HK-2 (cell line): Measurements from ENCODE around the gene SFMBT2.
"Not testable (repeated sequence)": the region's sequence is repeated elsewhere in the genome, so short reads cannot be mapped to it uniquely, and the experiment has no call there.

ENCODE experiments used
- DNase-seq: peaks from one replicate; pipeline ENCODE4 v3.0.0-alpha.2; 2018; ENCODE audit not compliant: unreplicated experiment

Gene SFMBT2

DNA sequence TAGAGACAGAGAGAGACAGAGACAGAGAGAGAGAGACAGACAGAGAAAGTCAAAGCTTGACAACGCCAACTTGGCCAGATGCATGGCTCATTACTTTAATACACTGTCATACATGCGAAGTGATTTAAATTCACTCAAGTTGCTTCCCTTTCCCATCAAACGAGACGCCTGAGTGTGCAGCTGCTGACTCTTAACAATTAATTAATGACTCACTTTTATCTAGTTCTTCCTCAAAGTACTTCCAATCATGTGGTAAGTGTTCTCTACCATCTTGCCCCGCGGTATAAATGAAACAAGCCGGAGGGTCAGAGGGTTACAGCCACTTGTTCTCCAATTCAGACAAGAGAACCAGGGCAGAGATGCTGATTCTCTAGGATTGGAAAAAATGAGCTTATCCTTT, 90.8 kb downstream of the SFMBT2 start:
- no peak for DNase-seq

DNA sequence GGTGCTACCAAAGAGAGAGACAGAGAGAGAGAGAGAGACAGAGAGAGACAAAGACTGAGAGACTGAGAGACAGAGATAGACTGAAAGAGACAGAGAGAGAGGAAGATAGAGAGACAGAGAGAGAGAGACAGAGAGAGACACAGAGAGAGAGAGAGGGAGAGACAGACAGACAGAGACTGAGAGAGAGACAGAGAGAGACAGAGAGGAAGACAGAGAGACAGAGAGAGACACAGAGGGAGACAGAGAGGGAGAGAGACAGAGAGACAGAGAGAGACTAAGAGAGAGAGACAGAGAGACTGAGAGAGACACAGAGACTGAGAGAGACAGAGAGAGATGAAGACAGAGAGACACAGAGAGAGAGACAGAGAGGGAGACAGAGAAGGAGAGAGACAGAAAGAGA, 91.2 kb downstream of the SFMBT2 start:
- DNase-seq, result no peak

DNA sequence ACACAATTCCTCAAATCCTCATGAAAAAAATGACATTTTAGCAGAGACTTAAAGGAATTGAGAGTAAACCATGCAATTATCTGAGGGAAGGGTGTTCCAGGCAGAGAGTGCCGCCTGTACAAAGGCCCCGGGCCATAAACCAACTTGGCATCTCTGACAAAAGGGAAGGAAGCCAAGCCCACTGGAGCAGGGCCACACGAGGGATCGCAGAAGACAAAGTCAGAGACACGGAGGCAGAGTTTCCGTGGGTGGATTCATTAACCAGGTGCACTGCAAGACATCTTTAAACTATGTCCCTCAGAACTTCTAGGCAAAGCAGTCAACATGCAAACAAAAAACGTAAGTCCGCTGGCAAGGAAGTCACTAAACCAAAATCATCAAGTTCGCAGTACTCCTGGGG, 92.0 kb downstream of the SFMBT2 start:
- no peak for DNase-seq

DNA sequence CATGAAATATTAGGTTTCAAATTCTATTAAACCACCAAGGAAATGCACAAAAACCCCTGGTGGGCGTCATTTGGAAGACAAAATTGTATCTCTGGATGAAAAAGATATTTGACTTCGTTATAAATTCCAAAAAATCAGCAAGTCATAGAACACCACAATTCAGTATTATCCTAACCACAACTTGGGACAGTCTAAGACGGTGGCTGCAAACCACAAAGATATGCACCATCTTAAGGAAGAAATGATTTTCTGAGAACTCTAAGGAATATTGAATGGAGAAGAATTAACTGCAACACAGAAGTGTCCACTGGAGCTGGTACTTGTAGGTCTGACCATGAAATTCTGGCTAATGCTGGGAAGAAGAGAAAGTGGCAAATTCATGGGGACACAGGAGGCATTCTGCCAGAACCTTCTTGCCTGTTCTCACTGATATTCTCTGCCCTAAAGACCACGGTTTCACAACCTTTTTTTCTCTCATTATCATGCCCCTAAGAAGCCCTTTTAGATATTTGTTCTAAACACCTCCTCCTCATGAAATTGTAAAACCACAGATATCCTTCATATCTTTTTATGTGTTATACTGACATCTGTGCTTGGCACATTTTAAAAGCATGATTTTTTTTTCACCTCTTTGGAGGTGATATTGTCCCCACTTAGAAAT, 92.9 kb downstream of the SFMBT2 start:
- no peak for DNase-seq

DNA sequence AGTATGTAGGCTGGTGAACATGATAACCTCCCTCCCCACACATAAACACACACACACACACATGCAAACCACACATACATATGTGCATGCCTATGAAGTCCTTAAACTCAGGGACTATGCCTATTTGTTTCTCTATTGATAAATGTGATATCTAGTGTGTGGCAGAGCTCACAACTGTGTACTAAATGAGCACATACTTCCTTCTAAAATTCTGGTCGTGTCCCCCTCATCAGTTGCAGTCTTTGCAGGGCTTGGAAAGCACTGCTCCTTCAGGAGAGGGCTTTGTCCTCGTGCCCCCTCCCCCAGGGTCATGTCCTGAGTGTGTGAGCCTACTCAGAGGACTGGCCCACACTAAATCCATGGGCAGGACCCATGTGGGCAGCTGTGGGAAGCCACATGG, 94.0 kb downstream of the SFMBT2 start:
- DNase-seq, result no peak

DNA sequence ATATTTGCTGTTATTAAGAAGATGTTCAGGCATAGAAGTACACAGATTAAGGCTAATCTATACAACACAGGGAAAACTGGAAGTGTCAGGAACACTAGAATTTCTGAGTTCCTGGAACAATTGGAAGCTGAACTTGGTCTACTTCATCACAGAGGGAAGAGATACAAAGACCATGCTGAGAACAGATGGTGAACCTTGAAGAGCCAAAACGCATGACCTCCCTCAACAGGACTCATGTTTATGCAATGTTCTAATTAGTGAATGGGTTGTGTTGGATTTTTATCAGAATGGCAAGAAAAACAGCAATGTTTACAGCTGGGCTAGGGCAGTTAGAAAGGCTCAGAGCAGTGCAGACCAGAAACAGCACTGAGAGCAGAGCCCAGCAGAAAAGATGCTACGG, 94.9 kb downstream of the SFMBT2 start:
- no peak for DNase-seq

DNA sequence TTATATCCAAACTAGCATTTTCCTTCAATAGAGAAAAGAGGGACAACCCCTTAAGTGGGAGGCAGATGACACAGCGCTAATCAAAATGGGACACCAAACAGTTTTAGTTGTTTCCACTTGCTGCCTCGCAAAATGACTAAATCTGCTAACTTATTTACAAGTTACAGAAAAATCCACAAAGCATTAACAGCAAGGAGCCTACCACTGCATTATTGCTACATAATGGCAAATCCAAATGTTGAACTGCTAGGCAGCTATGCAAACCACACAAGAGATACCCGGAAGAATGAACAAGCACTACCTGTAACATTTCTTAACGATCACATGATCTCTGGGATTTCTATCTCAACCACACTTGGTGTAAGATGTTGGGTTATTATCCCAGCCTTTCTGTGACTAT, 96.7 kb downstream of the SFMBT2 start:
- no peak for DNase-seq

DNA sequence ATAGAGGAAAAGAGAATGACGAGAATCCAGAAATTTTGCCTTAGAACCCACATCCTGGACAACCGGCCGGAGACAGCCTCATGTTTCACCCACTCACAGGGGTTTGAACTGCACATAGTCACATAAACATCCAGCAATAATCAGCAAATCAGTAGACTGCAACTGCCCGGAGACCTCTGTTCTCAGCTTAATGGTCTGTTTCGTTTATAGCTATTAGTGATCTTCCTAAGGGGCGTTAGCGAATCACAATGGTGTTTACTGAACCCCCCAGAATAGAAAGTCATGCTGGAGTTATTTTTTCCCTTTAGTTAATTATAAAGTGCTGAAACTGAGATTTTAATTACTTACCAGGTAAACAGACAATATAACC, 98.4 kb downstream of the SFMBT2 start:
- DNase-seq, result no peak

DNA sequence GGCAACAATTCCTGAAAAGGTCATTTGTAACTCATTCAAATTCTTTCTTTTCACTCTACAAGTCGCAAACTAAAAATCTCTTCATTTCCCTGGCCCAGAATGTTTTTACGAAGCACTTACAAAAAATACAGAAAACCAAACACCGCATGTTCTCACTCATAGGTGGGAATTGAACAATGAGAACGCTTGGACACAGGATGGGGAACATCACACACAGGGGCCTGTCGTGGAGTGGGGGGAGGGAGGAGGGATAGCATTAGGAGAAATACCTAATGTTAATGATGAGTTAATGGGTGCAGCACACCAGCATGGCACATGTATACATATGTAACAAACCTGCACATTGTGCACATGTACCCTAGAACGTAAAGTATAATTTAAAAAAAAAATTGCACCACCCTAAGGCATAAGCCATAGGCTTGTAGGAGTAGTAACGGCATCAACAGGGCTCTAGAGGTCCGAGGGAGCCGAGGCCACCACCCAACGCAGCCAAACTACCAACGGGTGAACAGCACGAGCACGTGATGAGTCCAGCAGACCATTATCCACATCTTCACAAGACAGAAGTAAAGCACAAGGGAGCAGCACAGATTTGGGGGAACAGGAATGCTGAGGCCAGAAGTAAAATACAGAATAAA, 98.9 kb downstream of the SFMBT2 start:
- DNase-seq, result not testable (repeated sequence)

DNA sequence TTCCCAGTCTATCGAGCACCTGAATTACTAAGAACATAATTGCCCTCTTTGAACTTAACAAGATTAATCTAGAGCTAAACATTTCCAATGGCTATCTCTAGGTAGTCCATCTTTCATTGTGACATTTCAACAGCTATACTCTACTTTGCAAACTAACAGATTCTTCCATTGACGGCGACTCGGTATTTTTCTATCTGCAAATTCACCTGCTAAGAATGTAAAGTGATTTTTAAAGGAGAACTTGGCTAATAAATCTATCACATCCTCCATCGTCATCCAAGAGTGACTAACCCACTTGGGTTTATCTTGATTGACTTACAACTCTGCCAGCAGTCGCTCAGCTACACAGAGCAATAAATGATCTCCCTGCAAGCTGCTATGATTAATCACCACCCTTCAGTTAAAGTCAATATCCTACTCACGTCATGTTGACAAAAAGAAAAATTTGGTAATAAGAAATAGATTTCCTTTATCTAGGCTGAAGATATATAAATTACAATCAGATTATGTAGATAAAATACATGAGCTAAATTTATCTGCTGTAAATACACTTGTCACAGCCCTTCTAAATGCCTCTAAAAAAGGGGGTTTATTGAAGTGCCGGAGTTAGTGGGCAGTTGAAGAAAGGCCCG, 99.5 kb downstream of the SFMBT2 start:
- DNase-seq, result no peak

DNA sequence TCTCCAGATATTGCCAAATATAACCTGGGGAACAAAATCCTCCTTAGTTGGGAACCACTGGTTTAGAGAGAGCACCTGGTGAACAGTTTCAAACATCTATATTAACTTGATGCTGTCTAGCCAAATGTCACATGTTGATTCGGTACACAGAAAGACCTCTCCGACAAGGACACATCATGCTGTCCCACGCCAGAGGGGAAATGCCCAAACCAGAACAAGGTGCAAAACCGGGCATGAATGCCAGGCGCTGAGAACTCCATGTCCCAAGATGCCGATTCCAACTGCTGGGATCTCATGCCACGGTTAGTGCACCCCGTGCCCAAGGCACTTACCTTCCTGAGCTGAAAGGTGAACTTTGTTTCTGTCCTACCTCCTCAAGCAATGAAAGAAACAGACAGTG, 100.8 kb downstream of the SFMBT2 start:
- no peak for DNase-seq

DNA sequence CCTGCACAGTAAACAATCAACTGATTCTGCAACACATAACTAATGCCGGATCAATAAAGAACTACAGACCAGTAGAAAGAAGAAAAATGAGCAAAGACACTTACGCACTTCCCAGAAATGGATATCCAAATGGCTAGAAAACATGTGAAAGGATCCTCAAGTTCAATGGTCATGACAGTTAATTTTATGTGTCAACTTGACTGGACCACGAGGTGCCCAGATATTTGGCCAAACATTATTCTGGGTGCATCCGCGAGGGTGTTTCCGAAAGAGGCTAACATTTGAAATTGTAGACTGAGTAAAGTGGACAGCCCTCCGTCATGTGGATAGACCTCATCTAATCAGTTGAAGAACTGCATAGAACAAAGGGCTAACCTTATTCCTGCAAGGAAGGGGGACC, 102.0 kb downstream of the SFMBT2 start:
- DNase-seq, result no peak

DNA sequence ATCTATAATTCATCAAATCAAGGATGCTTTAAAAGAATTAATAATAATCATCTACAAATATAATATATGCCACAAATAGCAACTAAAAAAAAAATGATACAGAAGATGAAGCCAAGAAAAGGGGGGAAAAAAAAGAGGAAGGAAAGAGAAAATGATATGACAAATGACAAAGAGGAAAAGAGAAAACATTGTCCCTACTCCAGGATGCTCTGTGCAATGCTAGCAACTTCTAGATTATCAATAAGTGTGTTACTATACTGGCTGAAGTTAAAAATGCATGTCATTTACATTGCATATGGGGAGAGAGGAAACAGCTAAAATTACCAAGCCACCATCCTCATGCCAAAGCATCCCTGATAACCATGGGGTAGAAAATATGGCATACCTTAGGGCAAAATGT, 104.2 kb downstream of the SFMBT2 start:
- DNase-seq, result no peak

DNA sequence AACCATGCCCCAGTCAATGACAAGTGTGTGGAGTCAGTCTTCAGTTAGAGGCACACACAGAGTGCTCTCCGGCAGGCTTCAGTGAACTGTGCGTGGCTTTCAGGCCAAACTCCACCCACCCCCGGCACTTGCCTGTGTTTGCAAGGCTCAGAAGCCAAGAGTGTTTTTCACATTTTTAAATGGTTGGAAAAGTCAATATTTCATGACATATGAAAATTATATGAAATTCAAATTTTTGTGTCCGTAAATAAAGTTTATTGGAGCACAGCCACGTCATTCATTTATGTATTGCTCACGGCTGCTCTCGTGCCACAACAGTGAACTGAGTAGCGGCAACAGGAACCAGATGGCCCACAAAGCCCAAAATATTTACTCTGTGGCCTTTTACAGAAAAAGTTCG, 104.7 kb downstream of the SFMBT2 start:
- DNase-seq, result no peak

DNA sequence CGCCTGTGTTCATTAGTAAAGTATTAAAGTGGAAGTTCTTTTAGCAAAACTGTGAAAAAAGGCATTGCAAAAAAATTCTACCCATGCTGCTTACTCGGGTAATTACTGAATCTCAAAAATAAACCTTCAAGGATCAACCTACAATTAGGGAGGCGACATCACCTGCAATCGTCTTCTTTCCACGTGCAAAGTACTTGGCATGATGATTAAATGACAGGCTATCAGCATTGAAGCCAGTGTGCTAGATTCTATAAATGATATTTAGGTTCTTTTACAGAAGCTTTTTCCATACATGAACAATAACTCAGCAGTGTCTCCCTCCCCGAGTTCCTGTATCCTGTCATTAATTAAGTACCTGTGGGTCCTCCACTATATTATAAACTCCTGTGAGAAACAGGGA, 105.8 kb downstream of the SFMBT2 start:
- DNase-seq, result no peak

DNA sequence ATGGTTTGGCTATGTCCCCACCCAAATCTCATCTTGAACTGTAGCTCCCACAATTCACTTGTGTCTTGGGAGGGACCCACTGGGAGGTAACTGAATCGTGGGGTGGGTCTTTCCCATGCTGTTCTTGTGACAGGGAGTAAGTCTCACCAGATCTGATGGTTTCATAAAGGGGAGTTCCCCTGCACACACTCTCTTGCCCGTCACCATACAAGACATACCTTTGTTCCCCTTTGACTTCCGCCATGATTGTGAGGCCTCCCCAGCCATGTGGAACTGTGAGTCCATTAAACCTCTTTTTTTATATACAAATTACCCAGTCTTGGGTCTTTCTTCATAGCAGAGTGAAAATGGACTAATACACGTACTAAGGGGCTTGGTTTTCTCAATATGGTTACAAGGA, 106.7 kb downstream of the SFMBT2 start:
- DNase-seq, result no peak

DNA sequence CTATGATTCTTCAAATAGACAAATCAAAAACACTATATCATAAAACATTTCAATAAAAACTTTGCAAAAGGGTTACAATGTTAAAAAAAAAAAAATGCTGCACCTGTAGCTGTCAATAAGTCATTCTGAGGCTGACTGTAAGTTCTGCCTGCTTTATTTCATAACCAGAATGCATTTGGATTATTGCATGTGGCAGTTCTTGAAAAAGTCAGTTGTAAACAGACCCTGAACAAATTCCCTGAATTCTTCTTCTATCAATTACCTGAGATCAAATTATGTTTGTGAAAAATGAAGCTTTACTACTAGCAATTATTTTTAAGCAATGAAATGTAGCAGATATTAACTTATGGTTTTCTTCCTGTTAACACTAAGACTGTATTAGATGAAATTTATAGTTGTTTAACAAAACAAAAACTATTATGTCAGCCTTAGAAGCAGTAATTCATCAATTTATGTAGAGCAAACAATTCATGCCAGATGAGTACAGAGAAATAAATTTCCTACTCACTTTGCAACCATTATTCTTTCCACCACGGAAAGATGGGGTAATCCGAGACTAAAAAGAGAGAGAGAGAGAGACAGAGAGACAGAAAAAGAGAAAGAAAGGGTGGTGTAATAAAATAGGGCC, 107.8 kb downstream of the SFMBT2 start:
- DNase-seq, result no peak

DNA sequence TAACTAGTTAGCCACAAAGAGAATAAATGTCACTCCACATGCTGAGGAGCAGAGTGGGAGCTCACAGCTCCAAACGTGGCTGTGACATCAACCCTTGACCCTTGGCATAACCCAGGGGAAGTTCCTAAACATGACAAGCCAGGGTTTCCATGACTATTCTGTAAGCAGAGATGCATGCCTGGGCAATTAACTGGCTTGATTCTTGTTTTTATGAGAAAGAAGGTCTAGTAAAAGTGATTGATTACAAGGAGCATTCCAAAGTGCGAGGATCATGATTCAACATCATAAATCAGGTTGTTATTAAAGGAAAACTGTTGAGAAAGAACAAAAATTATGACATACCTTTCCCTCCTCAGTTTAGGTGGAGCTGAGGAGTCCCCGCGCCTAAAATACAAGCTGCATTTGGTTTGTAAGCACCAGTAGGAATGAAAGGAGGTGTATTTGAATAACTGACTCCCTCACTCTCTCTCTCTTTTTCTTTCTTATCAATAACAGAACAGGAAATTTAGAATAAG, 108.4 kb downstream of the SFMBT2 start:
- DNase-seq, result no peak

DNA sequence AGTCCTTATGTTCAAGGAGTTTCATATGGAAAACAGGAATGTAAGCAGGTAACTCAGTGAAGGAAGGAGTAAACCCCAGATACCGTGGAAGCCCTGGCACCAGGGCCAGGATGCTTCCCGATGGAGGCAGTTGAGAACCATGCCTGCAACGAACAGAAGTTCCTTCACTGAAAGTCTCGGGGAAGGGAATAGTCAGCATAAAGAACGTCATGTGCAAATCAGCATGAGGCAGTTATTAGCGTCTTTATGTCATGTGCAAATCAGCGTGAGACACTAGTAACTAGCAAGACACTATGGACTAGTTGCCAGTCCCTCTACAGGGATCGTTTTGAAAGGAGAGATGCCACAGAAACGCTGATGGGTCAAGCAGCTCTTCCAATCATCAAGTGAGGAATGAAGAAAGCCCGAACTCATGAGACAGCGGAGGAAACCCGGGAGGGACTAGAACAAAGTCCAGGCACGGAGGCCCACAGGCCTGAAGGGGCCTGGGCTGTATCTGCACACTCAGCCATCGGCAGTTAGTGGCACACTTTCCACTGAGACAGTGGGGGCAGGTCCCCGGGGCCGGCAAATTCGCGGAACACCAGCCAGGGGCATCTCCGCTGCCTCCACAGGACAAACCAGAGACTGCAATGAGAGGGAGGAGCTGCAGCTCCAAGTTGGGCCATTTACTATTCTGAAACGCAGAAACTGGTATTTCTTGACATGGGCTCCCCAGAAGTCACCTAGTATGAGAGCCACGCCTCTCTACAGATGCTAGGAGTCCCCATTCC, 109.6 kb downstream of the SFMBT2 start:
- DNase-seq, result no peak

DNA sequence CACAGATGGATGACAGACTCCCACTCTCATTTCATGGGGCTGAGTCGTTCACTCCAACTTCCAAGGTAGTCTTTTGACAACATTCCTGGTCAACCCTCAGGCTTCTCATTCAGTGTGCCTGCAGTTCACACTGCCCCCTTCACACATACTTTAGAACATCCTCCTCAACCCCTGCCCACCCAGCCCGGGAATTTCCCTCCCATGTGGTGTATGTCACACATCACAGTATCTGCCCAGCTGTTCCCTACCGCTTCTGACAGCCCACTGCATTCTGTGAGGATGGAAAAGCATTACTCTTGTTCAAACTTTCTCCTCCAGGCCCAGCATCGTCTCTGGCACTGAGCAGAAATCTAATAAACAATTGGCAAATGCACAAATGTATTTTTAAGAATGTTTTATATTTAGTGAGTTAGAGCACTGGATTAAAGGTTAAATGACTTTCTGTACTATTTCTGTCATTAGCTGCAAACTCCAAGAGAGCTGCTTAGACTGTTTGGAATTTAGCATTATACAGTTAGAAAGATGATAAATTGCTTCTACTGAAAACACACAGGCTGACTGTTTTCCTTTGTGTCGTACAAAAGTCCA, 110.4 kb downstream of the SFMBT2 start:
- DNase-seq, result peak; percentile 2

DNA sequence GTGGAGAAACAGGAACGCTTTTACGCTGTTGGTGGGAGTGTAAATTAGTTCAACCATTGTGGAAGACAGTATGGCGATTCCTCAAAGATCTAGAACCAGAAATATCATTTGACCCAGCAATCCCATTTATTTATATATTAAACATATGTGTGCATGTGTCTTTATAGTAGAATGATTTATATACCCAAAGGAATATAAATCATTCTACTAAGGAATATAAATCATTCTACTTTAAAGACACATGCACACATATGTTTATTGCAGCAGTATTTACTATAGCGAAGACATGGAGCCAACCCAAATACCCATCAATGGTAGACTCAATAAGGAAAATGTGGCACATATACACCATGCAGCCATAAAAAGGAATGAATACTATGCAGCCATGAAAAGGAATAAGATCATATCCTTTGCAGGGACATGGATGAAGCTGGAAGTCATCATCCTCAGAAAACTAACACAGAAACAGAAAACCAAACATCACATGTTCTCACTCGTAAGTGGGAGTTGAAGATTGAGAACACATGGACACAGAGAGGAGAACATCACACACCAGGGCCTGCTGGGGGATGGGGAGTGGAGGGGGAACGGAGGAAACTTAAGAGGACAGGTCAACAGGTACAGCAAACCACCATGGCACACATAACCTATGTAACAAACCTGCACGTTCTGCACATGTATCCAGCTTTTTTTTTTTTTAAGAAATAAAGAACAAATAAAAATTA, 111.1 kb downstream of the SFMBT2 start:
- not testable (repeated sequence) for DNase-seq
